OCI-M2 (cell line): ENCODE data around the gene VWA8.
"Not testable (repeated sequence)": the region's sequence is repeated elsewhere in the genome, so short reads cannot be mapped to it uniquely, and the experiment has no call there.

Experiments
- DNase-seq: peaks from one replicate; lab custom pipeline; 2025; ENCODE audit not compliant: unreplicated experiment; lab: John Stamatoyannopoulos, UW

VWA8 gene

DNA sequence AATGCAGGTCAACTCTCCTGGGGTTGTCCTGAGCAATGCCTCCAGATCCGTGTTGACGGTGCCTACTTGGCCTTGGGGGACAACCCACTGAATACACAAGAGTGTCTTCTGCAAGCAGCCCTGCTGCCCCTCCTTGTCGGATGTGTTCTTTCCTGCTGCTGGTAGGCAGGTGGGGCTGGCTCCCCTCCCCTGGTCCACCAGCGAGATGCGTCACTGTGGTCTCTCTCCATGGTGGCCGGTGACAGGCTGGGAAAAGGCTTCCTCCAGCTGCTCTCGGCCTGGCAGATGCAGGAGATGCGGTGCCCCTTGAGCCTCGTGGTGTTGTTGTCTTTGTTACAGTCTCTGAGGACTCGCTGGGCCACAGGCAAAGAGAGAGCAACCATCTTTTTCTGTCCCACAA is 418.6 kb downstream of the VWA8 start:
- DNase-seq, result no peak

GRCh38 chr13:41541142-41541938 is 419.6 kb downstream of the VWA8 start:
- no peak for DNase-seq

DNA sequence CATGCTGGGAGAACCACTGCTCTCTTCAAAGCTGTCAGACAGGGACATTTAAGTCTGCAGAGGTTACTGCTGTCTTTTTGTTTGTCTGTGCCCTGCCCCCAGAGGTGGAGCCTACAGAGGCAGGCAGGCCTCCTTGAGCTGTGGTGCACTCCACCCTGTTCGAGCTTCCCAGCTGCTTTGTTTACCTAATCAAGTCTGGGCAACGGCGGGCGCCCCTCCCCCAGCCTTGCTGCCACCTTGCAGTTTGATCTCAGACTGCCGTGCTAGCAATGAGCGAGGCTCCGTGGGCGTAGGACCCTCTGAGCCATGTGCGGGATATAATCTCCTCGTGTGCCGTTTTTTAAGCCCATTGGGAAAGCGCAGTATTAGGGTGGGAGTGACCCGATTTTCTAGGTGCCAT is 420.7 kb downstream of the VWA8 start:
- DNase-seq, result not testable (repeated sequence)

- no peak for DNase-seq
Observed at GRCh38 chr13:41533266-41534052, 427.4 kb downstream of the VWA8 start.

GRCh38 chr13:41528021-41528420 is 432.9 kb downstream of the VWA8 start:
- no peak for DNase-seq

DNA sequence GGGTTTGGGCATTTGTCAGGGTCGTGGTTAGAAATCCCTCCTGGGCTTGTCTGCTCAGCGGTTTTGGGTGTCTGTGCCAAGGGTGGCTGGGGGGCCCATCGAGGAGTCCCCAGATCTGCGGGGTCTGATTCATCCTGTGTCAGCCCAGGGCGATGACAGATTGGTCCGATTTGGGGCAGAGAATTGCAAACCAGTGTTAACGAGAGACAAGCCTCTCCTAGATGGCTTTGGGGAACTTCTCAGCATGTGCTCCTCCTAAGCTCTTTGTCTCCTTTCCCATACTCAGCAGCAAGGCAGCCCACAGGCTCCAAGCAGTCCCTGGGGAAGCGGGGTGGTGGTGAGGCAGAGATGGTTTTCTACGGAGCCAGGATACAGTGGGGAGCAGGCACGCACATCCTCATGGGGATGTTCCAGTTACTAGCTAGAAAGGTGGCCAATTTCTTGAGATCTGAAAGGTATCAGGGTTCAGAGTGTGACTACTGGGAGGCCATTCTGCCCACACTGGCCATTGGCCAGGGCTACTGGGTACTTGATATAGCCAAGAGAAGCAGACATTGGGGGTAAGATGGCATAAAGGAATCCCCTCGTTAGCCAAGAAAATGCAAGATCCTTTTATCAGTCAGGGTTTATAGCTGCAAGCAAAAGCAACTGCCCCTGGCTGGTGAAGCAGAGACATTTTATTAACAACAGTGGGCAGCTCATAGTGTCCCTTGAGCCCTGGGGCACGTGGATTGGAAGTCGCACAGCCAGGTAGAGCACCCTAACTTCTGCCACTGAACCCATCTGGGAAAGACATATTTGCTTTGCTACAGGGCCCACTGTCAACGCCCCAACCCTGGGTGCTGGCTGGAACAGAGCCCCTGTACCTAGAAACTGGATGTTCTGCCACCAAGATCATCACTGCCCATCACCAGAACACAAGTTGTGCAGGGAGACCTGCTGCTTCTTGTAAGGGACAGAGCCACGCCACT is 440.0 kb downstream of the VWA8 start:
- DNase-seq, result no peak

- no peak for DNase-seq
Observed at GRCh38 chr13:41520016-41520659, 440.8 kb downstream of the VWA8 start.
